Measurements from ENCODE around the gene ITGA11. TPM values are rescaled to one million over a fixed set of nuclear protein-coding genes. Genes with fewer than 3 reads are reported as not detected.

The ITGA11 gene
- total RNA-seq, 1 donor from 2014 or later = 0.22 TPM

DNA sequence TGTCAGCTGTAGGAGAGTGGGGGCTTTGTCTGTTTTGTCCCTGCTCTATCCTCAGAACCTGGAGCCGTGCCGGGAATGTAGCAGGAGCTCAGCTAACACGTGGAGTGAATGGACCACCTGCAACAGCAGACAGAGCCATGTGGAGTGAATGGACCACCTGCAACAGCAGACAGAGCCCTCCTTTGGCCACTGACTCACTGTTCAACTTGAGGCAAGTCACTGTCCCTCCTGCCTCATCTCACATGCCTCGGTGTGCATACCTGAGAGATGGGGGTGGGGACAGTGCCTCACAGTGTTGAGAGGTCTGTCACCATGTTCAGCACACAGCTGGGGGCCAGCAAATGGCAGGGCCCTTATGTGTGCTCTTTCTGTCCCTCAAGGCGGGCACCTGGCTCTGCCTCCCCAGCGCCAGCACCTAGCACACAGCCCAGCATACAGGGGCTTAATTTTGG, 126.5 kb downstream of the ITGA11 start:
- Mint-ChIP-seq H3K36me3 (ENCODE audit: unreplicated experiment) (no peaks in the 10 kb centered on the region), H3K4me1 (ENCODE audit: low read depth, unreplicated experiment) (peaks cover 20% of the 10 kb centered on the region), H3K27ac (ENCODE audit: unreplicated experiment) (no peak overlapping the region), H3K27me3 (ENCODE audit: unreplicated experiment) (peaks cover 5% of the 10 kb centered on the region), H3K9me3 (ENCODE audit: unreplicated experiment) (peaks cover 4% of the 10 kb centered on the region), H3K4me3 (ENCODE audit: unreplicated experiment) (no peak overlapping the region)
- no peak for DNase-seq
- TF ChIP-seq, protein P1, sequence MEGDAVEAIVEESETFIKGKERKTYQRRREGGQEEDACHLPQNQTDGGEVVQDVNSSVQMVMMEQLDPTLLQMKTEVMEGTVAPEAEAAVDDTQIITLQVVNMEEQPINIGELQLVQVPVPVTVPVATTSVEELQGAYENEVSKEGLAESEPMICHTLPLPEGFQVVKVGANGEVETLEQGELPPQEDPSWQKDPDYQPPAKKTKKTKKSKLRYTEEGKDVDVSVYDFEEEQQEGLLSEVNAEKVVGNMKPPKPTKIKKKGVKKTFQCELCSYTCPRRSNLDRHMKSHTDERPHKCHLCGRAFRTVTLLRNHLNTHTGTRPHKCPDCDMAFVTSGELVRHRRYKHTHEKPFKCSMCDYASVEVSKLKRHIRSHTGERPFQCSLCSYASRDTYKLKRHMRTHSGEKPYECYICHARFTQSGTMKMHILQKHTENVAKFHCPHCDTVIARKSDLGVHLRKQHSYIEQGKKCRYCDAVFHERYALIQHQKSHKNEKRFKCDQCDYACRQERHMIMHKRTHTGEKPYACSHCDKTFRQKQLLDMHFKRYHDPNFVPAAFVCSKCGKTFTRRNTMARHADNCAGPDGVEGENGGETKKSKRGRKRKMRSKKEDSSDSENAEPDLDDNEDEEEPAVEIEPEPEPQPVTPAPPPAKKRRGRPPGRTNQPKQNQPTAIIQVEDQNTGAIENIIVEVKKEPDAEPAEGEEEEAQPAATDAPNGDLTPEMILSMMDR (IDR thresholded peaks at IDR 0.05; ENCODE audit: partially characterized antibody, unreplicated experiment) = no peak

DNA sequence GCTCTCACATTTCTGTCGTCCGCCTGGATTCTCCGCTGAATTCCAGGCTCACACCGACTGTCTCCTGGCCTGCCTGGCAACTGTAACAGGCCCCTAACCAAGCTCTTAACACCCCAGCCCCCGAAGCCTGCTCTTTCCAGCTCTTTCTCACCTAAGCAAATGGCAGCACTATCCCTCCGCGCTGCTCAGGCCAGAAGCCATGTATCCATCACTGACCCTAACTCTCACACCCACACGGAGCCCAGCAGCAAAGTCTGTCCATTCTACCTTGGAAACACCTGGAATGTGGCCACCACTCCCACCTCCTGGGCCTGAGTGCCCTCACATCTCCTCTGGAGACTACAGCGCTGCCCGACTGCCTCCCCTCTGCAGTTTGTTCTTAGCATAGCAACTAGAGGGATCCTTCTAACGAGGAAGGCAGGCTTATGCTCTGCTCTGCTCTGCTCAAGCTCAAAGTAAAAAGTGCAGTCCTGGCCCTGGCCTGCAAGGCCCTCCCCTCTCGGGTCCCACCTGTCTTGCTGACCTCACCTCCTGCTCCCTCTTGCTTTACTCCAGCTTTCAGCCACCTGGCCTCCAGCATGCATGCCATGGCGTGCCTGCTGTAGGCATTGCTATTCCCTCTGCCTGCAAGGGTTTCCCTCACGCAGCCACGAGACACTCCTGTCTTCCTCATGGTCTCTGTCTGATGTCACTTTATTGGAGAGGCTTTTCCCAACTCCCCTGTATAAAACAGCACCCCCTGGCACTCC, 127.2 kb downstream of the ITGA11 start:
- no peak overlapping the region for H3K27ac Mint-ChIP-seq (ENCODE audit: unreplicated experiment)
- no peak overlapping the region for H3K4me3 Mint-ChIP-seq (ENCODE audit: unreplicated experiment)
- no peak for DNase-seq
- H3K9me3 Mint-ChIP-seq (ENCODE audit: unreplicated experiment) = peaks cover 4% of the 10 kb centered on the region
- TF ChIP-seq, protein P1 (IDR thresholded peaks at IDR 0.05; ENCODE audit: partially characterized antibody, unreplicated experiment) = no peak
- no peaks in the 10 kb centered on the region for H3K36me3 Mint-ChIP-seq (ENCODE audit: unreplicated experiment)
- peaks cover 2% of the 10 kb centered on the region for H3K27me3 Mint-ChIP-seq (ENCODE audit: unreplicated experiment)
- H3K4me1 Mint-ChIP-seq (ENCODE audit: low read depth, unreplicated experiment) = peaks cover 17% of the 10 kb centered on the region

DNA sequence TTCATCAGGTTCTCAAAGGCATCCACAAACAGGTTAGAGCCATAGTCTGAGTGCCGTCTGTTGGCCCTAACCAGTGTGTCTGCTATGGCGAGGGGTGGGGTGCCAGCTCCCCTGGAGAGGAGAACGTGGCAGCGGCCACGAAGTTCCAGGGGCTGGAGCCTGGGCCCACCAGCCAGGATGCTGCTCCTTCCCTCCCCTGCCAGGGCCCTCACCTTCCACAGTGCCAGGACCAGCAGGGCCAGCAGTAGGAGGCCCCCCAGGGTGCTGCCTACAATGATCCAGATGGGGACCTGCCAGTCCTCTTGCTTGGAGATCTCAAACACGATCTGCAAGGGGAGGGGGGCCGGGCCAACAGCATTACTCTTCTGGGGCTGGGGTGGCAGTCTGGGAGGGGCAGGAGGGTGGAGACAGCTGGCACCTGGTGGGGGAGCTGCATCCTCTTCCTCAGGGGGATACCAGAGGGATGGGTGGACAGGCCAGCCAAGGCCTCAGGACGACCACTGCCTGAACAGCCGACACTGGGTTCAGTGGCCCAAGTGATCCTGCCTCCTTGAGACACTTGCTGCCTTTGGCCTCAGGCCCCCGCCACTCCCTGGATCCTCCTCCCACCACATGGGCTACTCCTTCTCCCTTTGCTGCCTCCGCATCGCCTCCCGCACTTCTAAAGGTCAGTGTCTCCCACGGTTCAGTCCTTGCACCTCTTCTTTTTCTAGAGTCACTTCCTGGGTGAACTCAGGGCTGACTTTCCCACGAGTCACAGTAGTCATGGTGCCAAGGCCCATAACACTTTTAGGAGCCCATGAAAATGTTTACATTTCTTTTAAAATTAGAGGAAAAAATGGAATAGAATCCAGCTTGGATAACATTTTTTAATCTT, 128.2 kb downstream of the ITGA11 start:
- Mint-ChIP-seq H3K36me3 (ENCODE audit: unreplicated experiment) (no peaks in the 10 kb centered on the region), H3K4me1 (ENCODE audit: low read depth, unreplicated experiment) (peaks cover 17% of the 10 kb centered on the region), H3K27ac (ENCODE audit: unreplicated experiment) (no peak overlapping the region), H3K27me3 (ENCODE audit: unreplicated experiment) (peaks cover 2% of the 10 kb centered on the region), H3K9me3 (ENCODE audit: unreplicated experiment) (peaks cover 4% of the 10 kb centered on the region), H3K4me3 (ENCODE audit: unreplicated experiment) (no peak overlapping the region)
- TF ChIP-seq, protein P1 (IDR thresholded peaks at IDR 0.05; ENCODE audit: partially characterized antibody, unreplicated experiment) = no peak
- no peak for DNase-seq

DNA sequence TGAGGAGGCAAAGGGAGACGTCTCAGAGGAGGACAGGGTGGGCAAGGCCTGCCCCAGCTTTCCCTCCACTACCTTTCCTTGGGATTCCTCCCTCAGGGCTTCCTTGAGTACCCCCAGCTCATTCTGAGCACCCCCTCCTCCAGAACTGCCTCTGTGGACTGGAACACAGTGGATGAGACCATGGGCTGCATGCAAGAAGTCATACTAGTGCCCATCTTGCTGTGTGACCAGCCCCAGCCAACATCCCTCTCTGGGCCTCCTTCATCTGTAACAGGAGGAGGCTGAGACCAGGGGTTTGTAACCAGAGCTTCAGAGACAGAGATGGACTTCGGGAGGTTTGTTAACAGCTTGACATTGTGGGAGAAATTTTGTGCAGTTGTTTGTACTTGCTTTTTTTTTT, 128.8 kb downstream of the ITGA11 start:
- H3K9me3 Mint-ChIP-seq (ENCODE audit: unreplicated experiment) = peaks cover 4% of the 10 kb centered on the region

More for the DNA sequence above, 128.8 kb downstream of the ITGA11 start:
- Mint-ChIP-seq H3K4me3 (ENCODE audit: unreplicated experiment) (no peak overlapping the region), H3K36me3 (ENCODE audit: unreplicated experiment) (no peaks in the 10 kb centered on the region), H3K27me3 (ENCODE audit: unreplicated experiment) (peaks cover 2% of the 10 kb centered on the region), H3K4me1 (ENCODE audit: low read depth, unreplicated experiment) (peaks cover 17% of the 10 kb centered on the region), H3K27ac (ENCODE audit: unreplicated experiment) (no peak overlapping the region)
- TF ChIP-seq, protein P1 (IDR thresholded peaks at IDR 0.05; ENCODE audit: partially characterized antibody, unreplicated experiment) = no peak
- no peak for DNase-seq
